ENCODE results near the gene PPY.
"Not testable (repeated sequence)": the region's sequence is repeated elsewhere in the genome, so short reads cannot be mapped to it uniquely, and the experiment has no call there.

PPY gene

GRCh38 chr17:43900183-43900857 is 42.0 kb downstream of the PPY start:
- peaks cover 11% of the 10 kb centered on the region for H3K4me1 ChIP-seq
- peak overlapping the region; percentile 40 for H3K4me3 ChIP-seq (ENCODE audit: low read depth, low read length)
- no peaks in the 10 kb centered on the region for H3K9me3 ChIP-seq (ENCODE audit: control insufficient read depth, low read length)
- H3K36me3 ChIP-seq (ENCODE audit: control insufficient read depth, insufficient read depth, low read length), result no peaks in the 10 kb centered on the region
- H2AFZ ChIP-seq, result peak overlapping the region; percentile 76
- H3K4me2 ChIP-seq (ENCODE audit: low read length), result peak overlapping the region; percentile 63
- H3K27me3 ChIP-seq (ENCODE audit: control insufficient read depth, insufficient read depth, low read length), result no peaks in the 10 kb centered on the region
- no peak for TF ChIP-seq CTCF (IDR thresholded peaks at IDR 0.05)
- peaks cover 34% of the 10 kb centered on the region for H3K79me2 ChIP-seq
- H3K9ac ChIP-seq, result no peak overlapping the region
- H3K27ac ChIP-seq, result no peak overlapping the region

- Histone ChIP-seq H3K4me2 (ENCODE audit: low read length) (no peak overlapping the region), H3K36me3 (ENCODE audit: control insufficient read depth, insufficient read depth, low read length) (no peaks in the 10 kb centered on the region), H3K4me1 (peaks cover 9% of the 10 kb centered on the region), H3K27ac (no peak overlapping the region), H3K9ac (no peak overlapping the region), H2AFZ (no peak overlapping the region), H3K9me3 (ENCODE audit: control insufficient read depth, low read length) (no peaks in the 10 kb centered on the region), H3K27me3 (ENCODE audit: control insufficient read depth, insufficient read depth, low read length) (no peaks in the 10 kb centered on the region), H3K79me2 (peaks cover 34% of the 10 kb centered on the region), H3K4me3 (ENCODE audit: low read depth, low read length) (no peak overlapping the region)
- no peak for TF ChIP-seq CTCF (IDR thresholded peaks at IDR 0.05)
These were observed 43.8 kb downstream of the PPY start for GRCh38 chr17:43898446-43898845.

- Histone ChIP-seq H3K36me3 (ENCODE audit: control insufficient read depth, insufficient read depth, low read length) (no peaks in the 10 kb centered on the region), H3K9me3 (ENCODE audit: control insufficient read depth, low read length) (no peaks in the 10 kb centered on the region), H3K4me3 (ENCODE audit: low read depth, low read length) (no peak overlapping the region), H3K79me2 (peaks cover 34% of the 10 kb centered on the region), H3K4me2 (ENCODE audit: low read length) (no peak overlapping the region), H3K9ac (no peak overlapping the region), H3K27me3 (ENCODE audit: control insufficient read depth, insufficient read depth, low read length) (no peaks in the 10 kb centered on the region), H3K27ac (no peak overlapping the region), H3K4me1 (peaks cover 9% of the 10 kb centered on the region), H2AFZ (no peak overlapping the region)
- no peak for TF ChIP-seq CTCF (IDR thresholded peaks at IDR 0.05)
These were observed 44.4 kb downstream of the PPY start for GRCh38 chr17:43897831-43898230.

- H3K79me2 ChIP-seq, result peaks cover 22% of the 10 kb centered on the region
- H3K4me3 ChIP-seq (ENCODE audit: low read depth, low read length); H2AFZ ChIP-seq; H3K27ac ChIP-seq; H3K9ac ChIP-seq; H3K9me3 ChIP-seq (ENCODE audit: control insufficient read depth, low read length); H3K36me3 ChIP-seq (ENCODE audit: control insufficient read depth, insufficient read depth, low read length); H3K4me2 ChIP-seq (ENCODE audit: low read length); H3K4me1 ChIP-seq; H3K27me3 ChIP-seq (ENCODE audit: control insufficient read depth, insufficient read depth, low read length): not testable (repeated sequence)
These were observed 47.8 kb downstream of the PPY start for GRCh38 chr17:43894494-43894893.

- TF ChIP-seq CTCF (IDR thresholded peaks at IDR 0.05), result no peak
- Histone ChIP-seq H3K4me2 (ENCODE audit: low read length) (no peak overlapping the region), H3K4me3 (ENCODE audit: low read depth, low read length) (no peak overlapping the region), H3K27me3 (ENCODE audit: control insufficient read depth, insufficient read depth, low read length) (no peaks in the 10 kb centered on the region), H3K36me3 (ENCODE audit: control insufficient read depth, insufficient read depth, low read length) (no peaks in the 10 kb centered on the region), H3K9me3 (ENCODE audit: control insufficient read depth, low read length) (no peaks in the 10 kb centered on the region), H2AFZ (no peak overlapping the region), H3K9ac (no peak overlapping the region), H3K27ac (no peak overlapping the region), H3K79me2 (peaks cover 12% of the 10 kb centered on the region), H3K4me1 (no peaks in the 10 kb centered on the region)
These were observed 49.7 kb downstream of the PPY start for GRCh38 chr17:43892647-43892952.
